T-cell (primary cell): ENCODE data around the gene FAM72B. TPM values are rescaled to one million over a fixed set of nuclear protein-coding genes. Genes with fewer than 3 reads are reported as not detected.
"Not testable (repeated sequence)": the region's sequence is repeated elsewhere in the genome, so short reads cannot be mapped to it uniquely, and the experiment has no call there.

Experiments
- ATAC-seq, 4 experiments: fragments of 200-7000 bp in 3 of 4; fragments of 150-1000 bp in 1 of 4; cut with Tn5 transposase; replicated peaks in 1 of 4; 1 replicate in 3 of 4; 2 replicates in 1 of 4; pipeline ENCODE4 v1.10.0; 2021; ENCODE audit warnings: moderate library complexity in 3 of 4, mild to moderate bottlenecking in 2 of 4, moderate number of reproducible peaks in 1 of 4
- CTCF ChIA-PET, 2 donors: fragments of 300-600 bp; sonication (Branson Sonifier 250); formaldehyde crosslinking; loops; one replicate each; lab custom pipeline; 2022; ENCODE audit warnings: antibody characterized with exemption in 2 of 2; lab: Charles Lee
- POLR2A ChIA-PET, 2 donors: fragments of 300-600 bp; sonication (Branson Sonifier 250); formaldehyde crosslinking; loops; one replicate each; lab custom pipeline; 2022; ENCODE audit warnings: antibody characterized with exemption in 2 of 2; lab: Charles Lee
- DNase-seq, 35 experiments: peaks; one replicate each; pipeline versions ENCODE4 v3.0.0 to v3.0.0-alpha.2; 2013 to 2023
- H3K27ac ChIP-seq: one replicate; pipeline ENCODE4 v1.5.1; 2013; ENCODE audit warnings: low read length
- H3K27me3 ChIP-seq, 2 experiments: replicated peaks in 1 of 2; 1 replicate in 1 of 2; 2 replicates in 1 of 2; pipeline versions ENCODE4 v1.6.1 to v1.7.0; 2013; ENCODE audit warnings: low read length in 1 of 2, mixed read lengths in 1 of 2; ENCODE audit not compliant: control insufficient read depth in 2 of 2, insufficient read depth in 2 of 2; ENCODE audit errors: extremely low read depth in 1 of 2
- H3K36me3 ChIP-seq, 2 donors: 1 replicate in 1 of 2; 2 replicates in 1 of 2; pipeline versions ENCODE4 v1.6.1 to v1.7.0; 2013; ENCODE audit warnings: low read length in 1 of 2; ENCODE audit not compliant: control insufficient read depth in 2 of 2, insufficient read depth in 1 of 2; ENCODE audit errors: extremely low read depth in 1 of 2
- H3K4me1 ChIP-seq, 2 experiments: 1 replicate in 1 of 2; 2 replicates in 1 of 2; pipeline versions ENCODE4 v1.6.1 to v1.7.0; 2013; ENCODE audit warnings: low read length in 2 of 2, mixed read lengths in 1 of 2; ENCODE audit not compliant: insufficient read depth in 2 of 2, control insufficient read depth in 1 of 2; ENCODE audit errors: extremely low read depth in 1 of 2
- H3K4me3 ChIP-seq, 2 donors: 1 replicate in 1 of 2; 2 replicates in 1 of 2; pipeline versions ENCODE4 v1.5.1 to v1.7.0; 2013; ENCODE audit warnings: mild to moderate bottlenecking in 2 of 2, low read length in 1 of 2, moderate library complexity in 1 of 2; ENCODE audit not compliant: control insufficient read depth in 1 of 2; ENCODE audit errors: extremely low read depth in 1 of 2
- H3K9me3 ChIP-seq: 2 replicates; pipeline ENCODE4 v1.7.0; 2013
- H3K27ac Mint-ChIP-seq, 2 donors: one replicate each; pipeline ENCODE4 v1.8.0; 2020 to 2021; ENCODE audit warnings: mild to moderate bottlenecking in 2 of 2, mixed read lengths in 2 of 2
- H3K27me3 Mint-ChIP-seq, 2 donors: one replicate each; pipeline ENCODE4 v1.8.0; 2021 to 2022; ENCODE audit warnings: mixed read lengths in 2 of 2
- H3K36me3 Mint-ChIP-seq: one replicate; pipeline ENCODE4 v1.8.0; 2021; ENCODE audit warnings: mixed read lengths
- H3K4me1 Mint-ChIP-seq, 3 donors: one replicate each; pipeline ENCODE4 v1.8.0; 2020 to 2022; ENCODE audit warnings: mixed read lengths in 3 of 3, mild to moderate bottlenecking in 1 of 3
- H3K4me3 Mint-ChIP-seq, 3 donors: one replicate each; pipeline ENCODE4 v1.8.0; 2020 to 2022; ENCODE audit warnings: mild to moderate bottlenecking in 3 of 3, mixed read lengths in 3 of 3, moderate library complexity in 3 of 3
- H3K9me3 Mint-ChIP-seq, 3 donors: one replicate each; pipeline ENCODE4 v1.8.0; 2020 to 2022; ENCODE audit warnings: mixed read lengths in 3 of 3
- WGBS: methylation state at CpG from one replicate; pipeline ENCODE4 v1.1.5; 2013; ENCODE audit warnings: missing lambda C conversion rate; ENCODE audit not compliant: insufficient coverage; 5-methylcytosine and 5-hydroxymethylcytosine counted together
- total RNA-seq, 35 experiments: library from RNA in 6 of 35; stranded (reverse) in 6 of 35; fragments of 120-200 nt in 1 of 35; gene quantifications; one replicate each; pipeline versions ENCODE4 v1.2.1 to v1.2.4 and lab custom pipeline; 2013 to 2026

FAM72B gene
- total RNA-seq (1 to 10 TPM in 1 of 5 donors, under 1 TPM in 3, not detected in 1; 0.56 to 1.2 (median 0.67) TPM), total RNA-seq (lab: John Stamatoyannopoulos, UW) (0 to 3.7 (median 0.18) reads per million in 29 experiments)
- 0.59 TPM for total RNA-seq (2013)

GRCh38 chr1:121184290-121185127, at the start of gene FAM72B, which contains the start of gene SRGAP2C:
FAM72B (minus strand) TSS chr1:121184340; CDS start chr1:121183489, 851 bp downstream.
SRGAP2C (plus strand) TSS chr1:121184975; CDS start chr1:121187447, 2,472 bp downstream.
- peak within 1 kb of the TSS; percentile 81 to 96 (median 92) for H3K4me3 Mint-ChIP-seq
- H3K27me3 Mint-ChIP-seq, H3K27me3 ChIP-seq, CTCF ChIA-PET, H3K36me3 ChIP-seq, H3K36me3 Mint-ChIP-seq, H3K4me1 ChIP-seq, H3K9me3 ChIP-seq, POLR2A ChIA-PET, H3K9me3 Mint-ChIP-seq, H3K4me1 Mint-ChIP-seq: not testable (repeated sequence)
- Histone ChIP-seq H3K4me3 (peak within 1 kb of the TSS in 1 of 2 donors; percentile 50), H3K27ac (peak within 1 kb of the TSS; percentile 29)
- H3K27ac Mint-ChIP-seq: peak within 1 kb of the TSS; percentile 89 to 91
- DNase-seq (peak; percentile 77 to 97 (median 92)), ATAC-seq (peak; percentile 83 to 85 (median 84))
- 0% methylated on average over 13 of the region's 54 CpGs for WGBS

- H3K4me1 ChIP-seq, H3K4me3 Mint-ChIP-seq, H3K4me1 Mint-ChIP-seq, H3K9me3 ChIP-seq, CTCF ChIA-PET, H3K36me3 ChIP-seq, H3K27ac ChIP-seq, POLR2A ChIA-PET, H3K4me3 ChIP-seq, DNase-seq, H3K27me3 Mint-ChIP-seq, H3K27ac Mint-ChIP-seq, H3K27me3 ChIP-seq, H3K36me3 Mint-ChIP-seq, ATAC-seq, H3K9me3 Mint-ChIP-seq: not testable (repeated sequence)
- no CpG with 5 or more reads among the region's 4 CpGs for WGBS
Measured at GRCh38 chr1:121232445-121233125, 48.4 kb upstream of the FAM72B start.

GRCh38 chr1:121230636-121231035, 46.5 kb upstream of the FAM72B start:
- H3K36me3 ChIP-seq, H3K4me1 Mint-ChIP-seq, H3K27me3 Mint-ChIP-seq, H3K4me3 ChIP-seq, CTCF ChIA-PET, ATAC-seq, H3K4me1 ChIP-seq, DNase-seq, H3K27ac Mint-ChIP-seq, H3K4me3 Mint-ChIP-seq, POLR2A ChIA-PET, H3K9me3 ChIP-seq, H3K27ac ChIP-seq, H3K27me3 ChIP-seq, H3K9me3 Mint-ChIP-seq, H3K36me3 Mint-ChIP-seq: not testable (repeated sequence)
- no CpG with 5 or more reads among the region's 4 CpGs for WGBS

- ATAC-seq, H3K4me1 ChIP-seq, H3K27ac Mint-ChIP-seq, H3K27ac ChIP-seq, H3K36me3 Mint-ChIP-seq, CTCF ChIA-PET, H3K27me3 Mint-ChIP-seq, H3K4me1 Mint-ChIP-seq, POLR2A ChIA-PET, H3K4me3 ChIP-seq, H3K9me3 ChIP-seq, H3K27me3 ChIP-seq, DNase-seq, H3K36me3 ChIP-seq, H3K9me3 Mint-ChIP-seq, H3K4me3 Mint-ChIP-seq: not testable (repeated sequence)
- no CpG with 5 or more reads among the region's 9 CpGs for WGBS
Measured at GRCh38 chr1:121227544-121228330, 43.6 kb upstream of the FAM72B start.

- H3K4me3 ChIP-seq, H3K9me3 ChIP-seq, H3K9me3 Mint-ChIP-seq, CTCF ChIA-PET, H3K36me3 Mint-ChIP-seq, H3K27ac Mint-ChIP-seq, POLR2A ChIA-PET, H3K36me3 ChIP-seq, DNase-seq, H3K27me3 ChIP-seq, H3K27ac ChIP-seq, H3K4me1 ChIP-seq, H3K4me3 Mint-ChIP-seq, ATAC-seq, H3K27me3 Mint-ChIP-seq, H3K4me1 Mint-ChIP-seq: not testable (repeated sequence)
- WGBS: no CpG with 5 or more reads among the region's 2 CpGs
Measured at GRCh38 chr1:121226925-121227324, 42.8 kb upstream of the FAM72B start.

GRCh38 chr1:121226295-121226904, 42.3 kb upstream of the FAM72B start:
- DNase-seq, H3K27ac Mint-ChIP-seq, CTCF ChIA-PET, H3K4me3 ChIP-seq, H3K36me3 Mint-ChIP-seq, H3K27me3 ChIP-seq, H3K36me3 ChIP-seq, H3K27me3 Mint-ChIP-seq, H3K9me3 ChIP-seq, POLR2A ChIA-PET, H3K4me1 ChIP-seq, H3K9me3 Mint-ChIP-seq, H3K4me3 Mint-ChIP-seq, H3K27ac ChIP-seq, H3K4me1 Mint-ChIP-seq, ATAC-seq: not testable (repeated sequence)
- no CpG with 5 or more reads among the region's 4 CpGs for WGBS
